OCI-LY3 (cell line): ENCODE results near the gene RARRES2.

Experiments used
- EZH2phosphoT487 ChIP-seq: fragments of 200-600 bp; shearing (Covaris generic); IDR thresholded peaks from 2 replicates; pipeline ENCODE4 v1.6.1; 2018; ENCODE audit warnings: antibody characterized with exemption, mixed run types, low read depth
- TF ChIP-seq, protein P1 (sequence below): fragments of 200-600, 300-600 bp; sonication (generic); IDR thresholded peaks from 2 replicates; pipeline ENCODE4 v1.5.1; 2014; ENCODE audit warnings: antibody characterized with exemption, low read length, low read depth

DNA sequence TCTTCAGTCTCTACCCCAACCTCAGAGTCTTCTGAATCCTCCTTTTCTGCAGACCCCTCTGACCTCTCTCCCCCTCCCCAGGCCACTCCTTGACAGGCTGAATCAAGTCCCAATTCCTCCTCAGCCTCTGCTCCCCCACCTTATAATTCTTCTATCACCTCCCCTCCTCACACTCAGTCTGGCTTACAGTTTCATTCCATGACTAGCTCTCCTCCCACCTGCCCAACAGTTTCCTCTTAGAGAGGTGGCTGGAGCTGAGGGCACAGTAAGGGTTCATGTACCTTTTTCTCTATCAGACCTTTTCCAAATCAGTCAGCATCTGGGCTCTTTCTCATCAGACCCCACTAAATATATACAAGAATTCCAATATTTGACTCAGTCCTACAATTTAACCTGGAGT, 32.9 kb downstream of the RARRES2 start:
- TF ChIP-seq, protein P1, sequence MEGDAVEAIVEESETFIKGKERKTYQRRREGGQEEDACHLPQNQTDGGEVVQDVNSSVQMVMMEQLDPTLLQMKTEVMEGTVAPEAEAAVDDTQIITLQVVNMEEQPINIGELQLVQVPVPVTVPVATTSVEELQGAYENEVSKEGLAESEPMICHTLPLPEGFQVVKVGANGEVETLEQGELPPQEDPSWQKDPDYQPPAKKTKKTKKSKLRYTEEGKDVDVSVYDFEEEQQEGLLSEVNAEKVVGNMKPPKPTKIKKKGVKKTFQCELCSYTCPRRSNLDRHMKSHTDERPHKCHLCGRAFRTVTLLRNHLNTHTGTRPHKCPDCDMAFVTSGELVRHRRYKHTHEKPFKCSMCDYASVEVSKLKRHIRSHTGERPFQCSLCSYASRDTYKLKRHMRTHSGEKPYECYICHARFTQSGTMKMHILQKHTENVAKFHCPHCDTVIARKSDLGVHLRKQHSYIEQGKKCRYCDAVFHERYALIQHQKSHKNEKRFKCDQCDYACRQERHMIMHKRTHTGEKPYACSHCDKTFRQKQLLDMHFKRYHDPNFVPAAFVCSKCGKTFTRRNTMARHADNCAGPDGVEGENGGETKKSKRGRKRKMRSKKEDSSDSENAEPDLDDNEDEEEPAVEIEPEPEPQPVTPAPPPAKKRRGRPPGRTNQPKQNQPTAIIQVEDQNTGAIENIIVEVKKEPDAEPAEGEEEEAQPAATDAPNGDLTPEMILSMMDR = no peak
- no peak for TF ChIP-seq EZH2phosphoT487
